Measurements from ENCODE around the gene PRR4.

PRR4 gene

GRCh38 chr12:10849425-10849878 lies at the start of gene PRR4:
PRR4 (minus strand) TSS chr12:10849475; CDS start chr12:10849437, 38 bp downstream.
- Mint-ChIP-seq H3K27ac (peak within 1 kb of the TSS; percentile 39), H3K4me3 (no peak within 1 kb of the TSS), H3K27me3 (ENCODE audit: low read depth) (no peaks in the 10 kb centered on the region), H3K4me1 (ENCODE audit: low read depth) (peaks cover 36% of the 10 kb centered on the region), H3K9me3 (peaks cover 8% of the 10 kb centered on the region), H3K36me3 (ENCODE audit: low read depth) (peaks cover 27% of the 10 kb centered on the region)

- Mint-ChIP-seq H3K4me3 (no peak overlapping the region), H3K27me3 (ENCODE audit: low read depth) (no peaks in the 10 kb centered on the region), H3K9me3 (peaks cover 3% of the 10 kb centered on the region), H3K36me3 (ENCODE audit: low read depth) (peaks cover 2% of the 10 kb centered on the region), H3K4me1 (ENCODE audit: low read depth) (no peaks in the 10 kb centered on the region), H3K27ac (no peak overlapping the region)
These were observed 47.6 kb upstream of the PRR4 start for GRCh38 chr12:10896854-10897253.

GRCh38 chr12:10891937-10892336 lies 42.7 kb upstream of the PRR4 start:
- no peak overlapping the region for H3K27ac Mint-ChIP-seq
- H3K36me3 Mint-ChIP-seq (ENCODE audit: low read depth) = peaks cover 5% of the 10 kb centered on the region

GRCh38 chr12:10889226-10889625 lies 40.0 kb upstream of the PRR4 start:
- no peak overlapping the region for H3K4me3 Mint-ChIP-seq
- no peak overlapping the region for H3K27ac Mint-ChIP-seq
- H3K4me1 Mint-ChIP-seq (ENCODE audit: low read depth) = peaks cover 4% of the 10 kb centered on the region
- H3K27me3 Mint-ChIP-seq (ENCODE audit: low read depth) = no peaks in the 10 kb centered on the region
- H3K9me3 Mint-ChIP-seq = no peaks in the 10 kb centered on the region
- peaks cover 5% of the 10 kb centered on the region for H3K36me3 Mint-ChIP-seq (ENCODE audit: low read depth)

More at GRCh38 chr12:10891937-10892336, 42.7 kb upstream of the PRR4 start:
- no peaks in the 10 kb centered on the region for H3K9me3 Mint-ChIP-seq
- no peak overlapping the region for H3K4me3 Mint-ChIP-seq
- no peaks in the 10 kb centered on the region for H3K27me3 Mint-ChIP-seq (ENCODE audit: low read depth)
- peaks cover under 1% of the 10 kb centered on the region for H3K4me1 Mint-ChIP-seq (ENCODE audit: low read depth)

- H3K27me3 Mint-ChIP-seq (ENCODE audit: low read depth) = no peaks in the 10 kb centered on the region
- no peaks in the 10 kb centered on the region for H3K9me3 Mint-ChIP-seq
- peaks cover 8% of the 10 kb centered on the region for H3K36me3 Mint-ChIP-seq (ENCODE audit: low read depth)
- peaks cover 4% of the 10 kb centered on the region for H3K4me1 Mint-ChIP-seq (ENCODE audit: low read depth)
- no peak within 1 kb of the TSS for H3K4me3 Mint-ChIP-seq
- H3K27ac Mint-ChIP-seq = no peak within 1 kb of the TSS
These were observed 34.9 kb upstream of the PRR4 start, which contains the start of gene PRH1 for GRCh38 chr12:10884086-10884725. PRH1 (minus strand) TSS chr12:10884255; CDS start chr12:10884217, 38 bp downstream.

- no peaks in the 10 kb centered on the region for H3K4me1 Mint-ChIP-seq (ENCODE audit: low read depth)
- no peaks in the 10 kb centered on the region for H3K9me3 Mint-ChIP-seq
- H3K4me3 Mint-ChIP-seq = no peak overlapping the region
- no peak overlapping the region for H3K27ac Mint-ChIP-seq
- H3K36me3 Mint-ChIP-seq (ENCODE audit: low read depth) = peaks cover 22% of the 10 kb centered on the region
- no peaks in the 10 kb centered on the region for H3K27me3 Mint-ChIP-seq (ENCODE audit: low read depth)
These were observed 24.1 kb upstream of the PRR4 start for GRCh38 chr12:10873378-10873777.

- Mint-ChIP-seq H3K36me3 (ENCODE audit: low read depth) (peaks cover 3% of the 10 kb centered on the region), H3K27me3 (ENCODE audit: low read depth) (no peaks in the 10 kb centered on the region), H3K9me3 (peaks cover 8% of the 10 kb centered on the region), H3K4me3 (no peak overlapping the region), H3K27ac (no peak overlapping the region), H3K4me1 (ENCODE audit: low read depth) (no peaks in the 10 kb centered on the region)
These were observed 18.1 kb upstream of the PRR4 start for GRCh38 chr12:10867381-10867780.

GRCh38 chr12:10863512-10864218 lies 14.4 kb upstream of the PRR4 start:
- Mint-ChIP-seq H3K27me3 (ENCODE audit: low read depth) (no peaks in the 10 kb centered on the region), H3K9me3 (peaks cover 25% of the 10 kb centered on the region), H3K36me3 (ENCODE audit: low read depth) (peaks cover 3% of the 10 kb centered on the region), H3K4me1 (ENCODE audit: low read depth) (no peaks in the 10 kb centered on the region), H3K27ac (no peak overlapping the region), H3K4me3 (no peak overlapping the region)

GRCh38 chr12:10861366-10861765 lies 12.1 kb upstream of the PRR4 start:
- peaks cover 22% of the 10 kb centered on the region for H3K36me3 Mint-ChIP-seq (ENCODE audit: low read depth)
- peaks cover 48% of the 10 kb centered on the region for H3K9me3 Mint-ChIP-seq
- H3K4me3 Mint-ChIP-seq = no peak overlapping the region
- no peaks in the 10 kb centered on the region for H3K27me3 Mint-ChIP-seq (ENCODE audit: low read depth)
- H3K27ac Mint-ChIP-seq = no peak overlapping the region
- H3K4me1 Mint-ChIP-seq (ENCODE audit: low read depth) = no peaks in the 10 kb centered on the region

- Mint-ChIP-seq H3K4me3 (no peak overlapping the region), H3K4me1 (ENCODE audit: low read depth) (peaks cover 14% of the 10 kb centered on the region), H3K27me3 (ENCODE audit: low read depth) (no peaks in the 10 kb centered on the region), H3K27ac (no peak overlapping the region), H3K36me3 (ENCODE audit: low read depth) (peaks cover 44% of the 10 kb centered on the region), H3K9me3 (peaks cover 47% of the 10 kb centered on the region)
These were observed 6.5 kb upstream of the PRR4 start for GRCh38 chr12:10855807-10856206.

- Mint-ChIP-seq H3K4me3 (no peak overlapping the region), H3K27ac (no peak overlapping the region), H3K9me3 (peaks cover 41% of the 10 kb centered on the region), H3K27me3 (ENCODE audit: low read depth) (no peaks in the 10 kb centered on the region), H3K4me1 (ENCODE audit: low read depth) (peaks cover 33% of the 10 kb centered on the region), H3K36me3 (ENCODE audit: low read depth) (peaks cover 47% of the 10 kb centered on the region)
These were observed 4.5 kb upstream of the PRR4 start for GRCh38 chr12:10853776-10854175.

GRCh38 chr12:10851243-10851858 lies 2.1 kb upstream of the PRR4 start:
- H3K4me3 Mint-ChIP-seq = no peak overlapping the region
- no peak overlapping the region for H3K27ac Mint-ChIP-seq
- H3K9me3 Mint-ChIP-seq = peaks cover 17% of the 10 kb centered on the region
- peaks cover 35% of the 10 kb centered on the region for H3K36me3 Mint-ChIP-seq (ENCODE audit: low read depth)
- H3K27me3 Mint-ChIP-seq (ENCODE audit: low read depth) = no peaks in the 10 kb centered on the region
- peaks cover 36% of the 10 kb centered on the region for H3K4me1 Mint-ChIP-seq (ENCODE audit: low read depth)

GRCh38 chr12:10847744-10848143 lies 1.5 kb downstream of the PRR4 start:
- Mint-ChIP-seq H3K4me3 (no peak overlapping the region), H3K9me3 (peaks cover 8% of the 10 kb centered on the region), H3K27ac (no peak overlapping the region), H3K4me1 (ENCODE audit: low read depth) (peaks cover 36% of the 10 kb centered on the region), H3K36me3 (ENCODE audit: low read depth) (peaks cover 26% of the 10 kb centered on the region), H3K27me3 (ENCODE audit: low read depth) (no peaks in the 10 kb centered on the region)

- Mint-ChIP-seq H3K4me3 (no peak overlapping the region), H3K9me3 (no peaks in the 10 kb centered on the region), H3K27ac (no peak overlapping the region), H3K4me1 (ENCODE audit: low read depth) (peaks cover 3% of the 10 kb centered on the region), H3K36me3 (ENCODE audit: low read depth) (peaks cover 11% of the 10 kb centered on the region), H3K27me3 (ENCODE audit: low read depth) (no peaks in the 10 kb centered on the region)
These were observed 6.4 kb downstream of the PRR4 start for GRCh38 chr12:10842862-10843261.

- no peaks in the 10 kb centered on the region for H3K27me3 Mint-ChIP-seq (ENCODE audit: low read depth)
- H3K4me1 Mint-ChIP-seq (ENCODE audit: low read depth) = no peaks in the 10 kb centered on the region
- H3K4me3 Mint-ChIP-seq = no peak overlapping the region
- no peaks in the 10 kb centered on the region for H3K9me3 Mint-ChIP-seq
- no peak overlapping the region for H3K27ac Mint-ChIP-seq
- H3K36me3 Mint-ChIP-seq (ENCODE audit: low read depth) = peaks cover 2% of the 10 kb centered on the region
These were observed 10.8 kb downstream of the PRR4 start for GRCh38 chr12:10838461-10838860.
